T1000 (cell line): Measurements from ENCODE around the gene BTBD17.

Experiments used
- DNase-seq: peaks from one replicate; lab custom pipeline; 2025; ENCODE audit warnings: mixed read lengths; lab: John Stamatoyannopoulos, UW

Gene BTBD17

GRCh38 chr17:74358697-74359096 is 3.0 kb downstream of the BTBD17 start:
- DNase-seq, result no peak

DNA sequence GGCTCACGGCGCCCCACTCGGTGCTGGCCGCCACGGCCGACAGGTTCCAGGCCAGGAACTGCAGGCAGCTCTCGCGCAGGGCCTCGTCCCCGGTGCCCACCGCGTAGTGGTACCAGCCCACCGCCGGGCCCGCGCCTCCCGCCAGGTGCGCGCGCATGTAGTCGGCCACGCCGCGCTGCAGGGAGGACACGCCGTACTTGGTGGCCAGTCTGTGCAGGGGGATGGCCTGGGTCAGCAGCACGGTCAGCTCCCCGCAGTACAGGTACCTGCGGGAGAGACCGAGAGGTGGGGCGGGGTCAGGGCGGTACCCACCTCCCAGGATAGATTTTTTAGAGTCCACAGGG is 4.2 kb downstream of the BTBD17 start:
- no peak for DNase-seq

DNA sequence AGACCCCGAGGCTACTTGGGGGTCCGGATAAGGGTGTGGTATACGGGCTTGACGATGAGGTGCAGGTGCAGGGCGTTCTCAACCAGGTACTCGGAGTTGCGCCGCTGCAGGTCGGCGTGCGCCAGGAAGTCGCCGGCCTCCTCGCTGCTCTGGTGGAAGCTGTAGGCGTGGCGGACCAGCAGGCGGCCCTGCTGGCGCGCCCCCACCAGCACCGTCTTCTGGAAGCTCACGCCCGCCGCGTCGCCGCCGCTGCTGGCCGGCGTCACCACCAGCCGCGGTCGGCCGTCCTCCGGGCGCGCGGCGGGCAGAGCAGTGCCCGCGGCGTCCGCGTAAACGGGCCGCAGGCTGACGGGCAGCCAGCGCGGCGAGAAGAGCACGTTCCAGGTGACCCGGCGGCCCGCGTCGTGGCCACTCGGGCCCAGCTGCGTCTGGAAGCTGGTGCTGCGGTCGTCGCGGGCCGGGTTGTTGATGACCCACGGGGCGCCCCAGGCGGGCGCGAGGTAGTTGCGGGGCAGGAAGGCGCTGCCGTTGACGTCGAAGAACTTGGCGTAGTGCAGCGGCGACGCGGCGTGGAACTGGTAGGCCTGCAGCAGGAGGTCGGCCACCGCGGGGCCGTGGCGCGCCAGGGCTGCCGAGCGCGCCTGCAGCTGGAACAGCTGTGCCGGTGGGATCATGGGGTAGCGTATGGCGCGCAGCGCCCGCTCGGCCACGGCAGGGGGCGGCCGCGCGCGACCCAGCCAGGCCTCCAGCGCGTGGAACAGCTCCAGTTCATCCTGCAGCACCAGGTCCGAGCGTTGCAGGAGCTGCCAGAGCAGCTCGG is 4.8 kb downstream of the BTBD17 start:
- no peak for DNase-seq

DNA sequence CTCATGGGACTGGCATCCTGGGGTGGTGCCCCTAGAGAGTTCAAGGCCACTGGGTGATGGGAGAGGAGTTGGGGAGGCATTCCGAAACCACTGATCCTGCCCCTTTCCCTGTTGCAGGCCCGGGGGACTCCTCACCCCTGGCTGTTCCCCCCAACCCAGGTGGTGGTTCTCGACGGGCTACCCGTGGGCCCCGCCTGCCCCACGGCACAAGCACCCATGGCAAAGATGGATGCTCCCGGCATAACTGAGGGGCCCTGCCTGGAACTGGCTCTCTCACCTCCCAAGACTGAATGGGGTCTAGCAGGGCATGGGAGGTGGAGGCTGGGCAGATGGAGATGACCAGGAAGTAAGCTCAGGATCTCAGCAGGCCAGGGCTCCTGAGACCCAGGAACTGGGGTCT is 6.6 kb downstream of the BTBD17 start:
- no peak for DNase-seq

DNA sequence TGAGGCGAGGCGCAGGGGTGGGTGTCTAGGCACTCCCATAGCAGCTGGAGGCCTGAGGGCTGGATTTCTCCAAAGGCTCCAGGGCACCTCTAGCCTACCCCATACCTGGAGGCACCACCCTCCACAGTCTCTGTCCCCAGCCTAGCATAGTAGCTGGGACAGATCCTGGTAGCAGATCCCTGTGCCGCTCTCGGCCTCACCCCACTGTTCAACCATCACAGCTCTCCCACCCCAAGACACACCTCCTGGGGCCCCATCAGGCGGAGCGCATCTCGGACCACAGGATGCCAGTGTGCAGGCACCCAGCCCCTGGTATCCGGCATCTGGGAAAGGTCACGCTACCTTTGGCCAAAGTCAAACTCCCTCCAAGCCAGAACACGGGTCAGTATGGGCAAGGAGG is 7.1 kb downstream of the BTBD17 start:
- no peak for DNase-seq

GRCh38 chr17:74354123-74354522 is 7.5 kb downstream of the BTBD17 start:
- DNase-seq, result no peak

- DNase-seq, result no peak
Observed at GRCh38 chr17:74353446-74354060, 8.1 kb downstream of the BTBD17 start.

DNA sequence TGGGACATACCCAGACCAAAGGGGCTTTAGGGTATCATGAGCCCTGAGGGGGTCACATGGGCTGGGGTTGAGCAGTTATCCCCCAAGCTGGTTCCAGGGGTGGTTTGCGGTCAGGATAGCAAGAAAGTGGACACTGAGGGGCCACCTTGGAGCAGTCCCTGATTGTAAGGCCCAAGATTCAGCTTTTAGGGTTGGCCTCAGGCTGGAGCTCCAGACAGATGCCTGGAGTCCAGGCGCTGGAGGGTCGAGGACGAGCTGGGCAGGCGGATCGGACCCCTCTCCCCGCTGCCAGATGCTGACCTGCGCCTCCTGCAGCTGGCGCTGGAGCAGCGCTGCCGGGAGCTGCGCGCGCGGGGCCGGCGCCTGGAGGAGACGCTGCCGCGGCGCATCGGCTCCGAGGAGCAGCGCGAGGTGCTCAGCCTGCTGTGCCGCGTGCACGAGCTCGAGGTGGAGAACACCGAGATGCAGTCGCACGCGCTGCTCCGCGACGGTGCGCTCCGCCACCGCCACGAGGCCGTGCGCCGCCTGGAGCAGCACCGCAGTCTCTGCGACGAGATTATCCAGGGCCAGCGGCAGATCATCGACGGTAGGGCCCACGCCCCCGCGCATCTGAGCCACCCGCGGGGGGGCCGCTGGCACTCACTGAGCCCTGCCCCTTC is 10.0 kb downstream of the BTBD17 start:
- DNase-seq, result no peak

DNA sequence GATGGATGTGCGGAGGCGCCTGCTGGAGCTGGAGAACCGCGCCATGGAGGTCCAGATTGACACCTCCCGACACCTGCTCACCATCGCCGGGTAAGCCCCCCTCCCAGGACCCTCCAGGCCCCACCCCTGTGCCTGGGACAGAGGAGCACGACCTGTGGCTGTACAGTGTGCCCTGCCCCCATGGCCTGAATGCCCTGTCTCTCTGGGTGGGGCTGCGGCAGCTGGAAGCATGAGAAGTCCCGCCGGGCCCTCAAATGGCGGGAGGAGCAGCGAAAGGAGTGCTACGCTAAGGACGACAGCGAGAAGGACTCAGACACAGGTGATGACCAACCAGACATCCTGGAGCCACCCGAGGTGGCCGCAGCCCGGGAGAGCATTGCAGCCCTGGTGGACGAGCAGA is 11.2 kb downstream of the BTBD17 start:
- DNase-seq, result no peak

GRCh38 chr17:74349120-74349519 is 12.5 kb downstream of the BTBD17 start:
- DNase-seq, result no peak

DNA sequence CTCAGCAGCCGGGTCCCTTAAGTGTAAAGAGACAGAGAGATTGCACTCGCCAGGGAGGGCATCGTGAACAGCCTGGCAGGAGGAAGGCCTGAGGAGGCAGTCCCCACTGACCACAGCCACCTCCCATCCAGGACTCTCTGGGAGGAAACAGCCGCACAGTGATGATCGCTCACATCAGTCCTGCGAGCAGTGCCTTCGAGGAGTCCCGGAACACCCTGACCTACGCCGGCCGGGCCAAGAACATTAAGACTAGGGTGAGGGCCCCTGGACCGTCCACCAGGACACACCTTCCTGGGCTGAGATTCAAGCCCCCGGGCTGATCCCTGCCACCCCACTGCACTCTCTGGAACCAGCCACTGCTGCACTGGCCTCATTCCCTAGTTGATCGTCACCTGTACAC is 14.0 kb downstream of the BTBD17 start:
- no peak for DNase-seq

DNA sequence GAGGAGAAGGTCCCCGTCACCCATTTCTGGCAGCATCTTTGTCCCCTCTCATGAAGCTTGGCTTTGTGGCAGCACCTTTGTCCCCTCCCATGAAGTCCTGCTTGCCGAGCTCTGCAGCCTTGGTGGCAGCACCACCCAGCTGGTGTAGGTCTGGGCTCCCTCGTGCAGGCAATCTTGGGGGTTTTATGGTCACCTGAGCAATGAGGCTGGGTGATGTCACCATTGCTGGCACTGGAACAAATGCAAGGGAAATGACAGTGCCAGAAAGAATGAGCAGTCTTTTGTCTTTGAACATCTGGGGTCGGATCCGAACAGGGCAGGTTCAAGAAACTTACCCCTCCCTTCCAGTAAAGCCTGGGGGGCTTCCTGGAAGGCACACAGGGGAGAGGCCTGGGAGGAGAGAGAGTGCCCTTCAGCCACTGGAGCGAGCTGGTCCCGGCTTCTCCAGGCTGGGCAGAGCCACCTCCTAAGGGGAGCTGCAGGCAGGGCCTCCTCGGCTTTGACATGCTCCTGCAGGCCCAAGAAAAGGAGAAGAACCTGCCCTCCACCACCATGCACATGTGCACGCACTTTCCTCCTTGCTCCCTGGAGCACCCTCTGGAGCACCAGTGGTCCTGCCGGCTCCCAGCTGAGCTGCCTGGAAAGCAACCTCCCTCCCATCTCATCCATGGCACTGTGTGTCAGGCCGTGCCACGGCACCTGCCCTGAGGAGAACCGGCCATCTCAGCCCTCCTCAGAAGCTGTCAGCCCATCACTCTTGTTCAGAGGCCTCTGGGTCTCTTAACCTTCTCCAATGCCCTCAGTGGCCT is 16.0 kb downstream of the BTBD17 start:
- no peak for DNase-seq

DNA sequence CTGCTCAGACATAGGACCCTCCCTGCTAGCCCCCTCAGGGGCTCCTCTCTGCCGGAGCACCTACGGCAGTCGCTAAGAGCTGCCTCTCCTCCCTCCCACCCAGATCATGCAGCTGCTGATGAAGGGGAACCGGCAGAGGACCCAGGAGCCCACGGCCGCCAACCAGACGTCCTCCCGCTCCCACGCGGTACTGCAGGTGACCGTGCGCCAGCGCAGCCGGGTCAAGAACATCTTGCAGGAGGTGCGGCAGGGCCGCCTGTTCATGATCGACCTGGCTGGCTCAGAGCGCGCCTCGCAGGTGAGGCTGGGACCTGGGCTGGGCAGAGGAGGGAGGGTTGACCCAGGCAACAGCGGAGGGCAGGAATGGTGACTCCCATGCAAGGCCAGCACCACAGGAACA is 17.0 kb downstream of the BTBD17 start:
- no peak for DNase-seq

DNA sequence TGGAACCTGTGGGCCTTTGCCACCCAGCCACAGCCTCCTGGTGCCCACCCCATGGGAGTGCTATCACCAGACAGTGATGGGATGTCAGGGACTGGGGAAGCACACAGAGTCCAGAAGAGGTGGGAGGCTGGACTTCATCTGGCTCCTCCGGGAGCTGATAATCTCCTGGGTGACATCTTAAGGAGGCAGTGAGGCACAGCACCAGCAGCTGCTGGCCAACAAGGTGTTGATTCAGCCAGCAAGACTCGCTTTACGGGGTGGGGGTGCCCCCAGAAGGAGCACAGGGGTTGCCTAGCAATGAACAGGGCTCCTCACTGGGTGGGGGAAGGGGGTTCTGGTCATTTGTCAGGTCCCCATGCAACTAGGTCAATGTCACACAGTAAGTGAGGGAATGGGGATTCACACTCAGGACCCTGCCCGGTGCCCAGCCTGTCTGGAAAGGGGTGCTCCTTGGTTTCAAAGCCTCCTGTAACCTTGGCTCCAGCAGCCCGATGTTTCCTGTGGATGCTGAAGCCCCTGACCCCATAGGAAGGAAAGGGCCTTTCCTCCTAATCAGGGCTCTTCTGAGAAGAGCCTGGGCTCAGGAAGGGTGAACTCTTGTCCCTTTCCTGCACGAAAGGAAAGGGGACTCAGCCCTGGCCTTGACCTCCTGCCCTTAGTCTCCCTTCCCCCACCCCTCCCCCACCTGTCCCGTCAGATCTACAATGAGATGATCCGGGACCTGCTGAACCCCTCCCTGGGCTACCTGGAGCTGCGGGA is 18.0 kb downstream of the BTBD17 start:
- DNase-seq, result no peak

DNA sequence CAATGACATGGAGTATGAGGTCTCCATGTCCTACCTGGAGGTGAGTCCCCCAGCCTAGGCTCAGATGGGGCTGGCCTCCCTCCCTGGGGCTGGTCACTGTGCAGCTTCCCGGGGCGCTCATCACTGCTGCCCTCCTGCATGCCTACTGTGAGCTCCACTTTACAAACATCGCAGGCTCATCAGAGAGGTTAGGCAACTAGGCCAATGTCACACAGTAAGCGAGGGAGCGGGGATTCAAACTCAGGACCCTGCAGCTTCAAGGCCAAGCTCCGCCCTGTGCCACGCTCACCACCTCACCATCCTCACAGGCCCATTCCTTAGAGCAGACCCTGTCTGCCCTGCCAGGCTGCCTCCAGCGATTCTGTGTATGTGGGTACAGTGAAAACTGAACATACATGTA is 18.5 kb downstream of the BTBD17 start:
- no peak for DNase-seq

GRCh38 chr17:74342224-74342623 is 19.4 kb downstream of the BTBD17 start:
- no peak for DNase-seq

- DNase-seq, result no peak
Observed at GRCh38 chr17:74340470-74341023, 21.1 kb downstream of the BTBD17 start.

DNA sequence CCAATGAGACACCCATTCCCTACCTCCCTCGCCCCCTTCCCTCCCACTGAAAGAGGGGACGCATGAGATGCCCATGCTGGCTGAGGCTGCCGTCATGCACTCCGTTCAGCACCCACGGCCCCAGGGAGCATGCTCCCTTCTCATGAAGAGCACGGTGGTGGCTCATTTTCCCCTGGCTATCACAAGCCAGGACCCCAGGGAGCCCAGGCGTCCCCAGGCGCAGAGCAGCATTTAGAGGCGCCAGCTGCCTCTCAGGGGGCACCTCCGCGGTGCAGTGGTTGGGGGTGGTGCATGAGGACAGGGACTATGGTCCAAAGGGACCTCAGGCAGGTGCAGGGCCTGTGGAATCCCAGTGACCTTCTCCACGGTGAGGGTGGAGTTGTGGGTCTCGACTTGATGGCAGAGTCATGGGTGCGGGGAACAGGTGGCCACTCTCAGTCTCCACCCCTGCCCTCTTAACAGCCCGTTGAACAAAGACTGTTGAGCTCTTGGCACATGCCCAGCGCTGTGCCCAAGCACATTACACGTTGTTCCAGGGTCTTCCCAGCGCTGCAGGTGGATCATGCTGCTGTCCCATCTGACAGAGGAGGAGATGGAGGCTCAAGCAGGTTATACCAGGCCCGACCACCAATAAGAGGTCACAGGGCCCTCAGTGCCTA is 22.0 kb downstream of the BTBD17 start:
- DNase-seq, result no peak

- DNase-seq, result no peak
Observed at GRCh38 chr17:74337834-74338500, 23.7 kb downstream of the BTBD17 start.

GRCh38 chr17:74336307-74336706 is 25.4 kb downstream of the BTBD17 start:
- no peak for DNase-seq
